Panc1 (cell line): ENCODE measurements around the gene TRPM5. TPM values are rescaled to one million over a fixed set of nuclear protein-coding genes. Genes with fewer than 3 reads are reported as not detected.

Experiments used
- ATAC-seq: fragments of 200-7000 bp; cut with Tn5 transposase; 2 replicates; pipeline ENCODE4 v1.9.1; 2020; ENCODE audit warnings: mild to moderate bottlenecking, moderate library complexity
- BruUV-seq: library from RNA; stranded (reverse); fragments of 400-500 nt; replicated peaks from 2 replicates; lab custom pipeline; 2021; lab: Mats Ljungman, UMichigan
- CTCF ChIA-PET: fragments of 300-600 bp; sonication (Branson Sonifier 250); formaldehyde crosslinking; loops from one replicate; lab custom pipeline; 2022; ENCODE audit warnings: antibody characterized with exemption; lab: Charles Lee
- POLR2A ChIA-PET: fragments of 300-600 bp; sonication (Branson Sonifier 250); formaldehyde crosslinking; loops from one replicate; lab custom pipeline; 2022; ENCODE audit warnings: antibody characterized with exemption; lab: Charles Lee
- DNase-seq: peaks from one replicate; pipeline ENCODE4 v3.0.0-alpha.2; 2010; ENCODE audit warnings: low read depth, low spot score
- H3K27ac ChIP-seq: 2 replicates; pipeline ENCODE4 v1.5.1; 2011; ENCODE audit warnings: mild to moderate bottlenecking, low read length, inconsistent platforms
- H3K27me3 ChIP-seq: fragments of 200-500 bp; sonication (Bioruptor generic); 2 replicates; pipeline ENCODE4 v1.6.0; 2014; ENCODE audit warnings: low read length, inconsistent platforms; ENCODE audit not compliant: control insufficient read depth, insufficient read depth
- H3K36me3 ChIP-seq: fragments of 200-500 bp; sonication (Bioruptor generic); 2 replicates; pipeline ENCODE4 v1.5.1; 2014; ENCODE audit warnings: inconsistent platforms, mild to moderate bottlenecking, low read length, moderate library complexity; ENCODE audit not compliant: control insufficient read depth, insufficient read depth
- H3K4me1 ChIP-seq: 2 replicates; pipeline ENCODE4 v1.5.1; 2011; ENCODE audit warnings: inconsistent platforms, mild to moderate bottlenecking, low read length, moderate library complexity; ENCODE audit not compliant: control insufficient read depth, insufficient read depth
- H3K4me3 ChIP-seq, 2 experiments: 2 replicates each; pipeline ENCODE4 v1.5.1; 2011 to 2012; ENCODE audit warnings: low read depth in 2 of 2, low read length in 2 of 2, mild to moderate bottlenecking in 2 of 2, inconsistent platforms in 1 of 2, moderate library complexity in 1 of 2
- H3K9me3 ChIP-seq: fragments of 200-500 bp; sonication (Bioruptor generic); 2 replicates; pipeline ENCODE4 v1.5.1; 2014; ENCODE audit warnings: low read depth, mild to moderate bottlenecking, inconsistent platforms, low read length, moderate library complexity; ENCODE audit not compliant: control insufficient read depth, insufficient read depth
- CTCF ChIP-seq: fragments of 450-650 bp; IDR thresholded peaks from 2 replicates; pipeline ENCODE4 v1.5.1; 2017; ENCODE audit warnings: mild to moderate bottlenecking
- POLR2AphosphoS5 ChIP-seq: IDR thresholded peaks from 2 replicates; pipeline ENCODE4 v1.6.1; 2012; ENCODE audit warnings: mild to moderate bottlenecking, low read depth, low read length, moderate library complexity
- SIN3A ChIP-seq: IDR thresholded peaks from 2 replicates; pipeline ENCODE4 v1.6.1; 2012; ENCODE audit warnings: low read depth, mild to moderate bottlenecking, low read length, moderate library complexity, borderline replicate concordance; ENCODE audit not compliant: insufficient read depth
- TCF7L2 ChIP-seq: IDR thresholded peaks from 2 replicates; pipeline ENCODE4 v1.6.1; 2011; ENCODE audit warnings: mild to moderate bottlenecking, low read depth, low read length, inconsistent platforms
- in situ Hi-C: cut with HindIII; loops from 2 replicates; pipeline ENCODE4 v1.10.0; 2016; ENCODE audit warnings: low sequenced_read_pairs, low pct_unique_long_range_greater_than_20kb
- intact Hi-C: fragments of 100-400 bp; cut with micrococcal nuclease; formaldehyde crosslinking; loops from one replicate; pipeline ENCODE4 v1.10.0; 2022; ENCODE audit not compliant: unreplicated experiment
- total RNA-seq: library from RNA; stranded (reverse); gene quantifications from one replicate; pipeline ENCODE4 v1.2.1, GENCODE V29; 2021; ENCODE audit not compliant: unreplicated experiment
- TF ChIP-seq, protein P1 (sequence below), 2 experiments: IDR thresholded peaks; 2 replicates each; pipeline ENCODE4 v1.6.1; 2011 to 2012; ENCODE audit warnings: low read depth in 2 of 2, control low read depth in 1 of 2, low read length in 1 of 2, mild to moderate bottlenecking in 1 of 2, moderate library complexity in 1 of 2; ENCODE audit not compliant: insufficient read depth in 1 of 2

The TRPM5 gene
- total RNA-seq, 1 experiment from 2014 or later: 0.08 TPM

DNA sequence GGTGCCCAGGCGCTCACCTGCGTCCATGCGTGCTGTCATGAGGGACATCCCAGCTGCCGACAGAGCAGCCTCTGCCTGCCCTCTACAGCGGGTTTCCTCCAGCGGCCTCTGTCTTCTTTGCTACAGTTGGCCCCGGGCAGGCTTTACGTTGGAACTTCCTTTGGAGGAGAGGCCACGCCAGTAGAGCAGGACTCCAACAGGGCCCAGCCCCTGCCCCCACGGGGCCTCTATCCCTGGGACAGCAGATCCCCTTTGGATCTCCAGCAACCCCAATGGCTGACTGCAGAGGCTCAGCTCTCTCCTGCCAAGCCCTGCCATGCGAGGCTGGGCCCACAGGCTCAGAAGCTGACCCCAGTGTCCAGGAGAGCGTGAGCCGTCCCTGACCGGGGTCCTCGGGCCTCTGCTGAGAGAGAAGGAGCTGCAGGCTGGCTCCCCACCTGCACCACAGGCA is 12.1 kb downstream of the TRPM5 start:
- POLR2A ChIA-PET: no interaction called here
- Histone ChIP-seq H3K9me3 (no peaks in the 10 kb centered on the region), H3K4me1 (no peaks in the 10 kb centered on the region), H3K27ac (no peak overlapping the region), H3K36me3 (no peaks in the 10 kb centered on the region), H3K4me3 (no peak overlapping the region), H3K27me3 (no peaks in the 10 kb centered on the region)
- no peak for ATAC-seq
- CTCF ChIA-PET: interaction anchor here (0.6 to 1.0 kb wide), 2 partner anchors 122 to 533 kb away, joined by 3 read pairs; no protein-coding TSS in a partner anchor
- TF ChIP-seq, protein P1, sequence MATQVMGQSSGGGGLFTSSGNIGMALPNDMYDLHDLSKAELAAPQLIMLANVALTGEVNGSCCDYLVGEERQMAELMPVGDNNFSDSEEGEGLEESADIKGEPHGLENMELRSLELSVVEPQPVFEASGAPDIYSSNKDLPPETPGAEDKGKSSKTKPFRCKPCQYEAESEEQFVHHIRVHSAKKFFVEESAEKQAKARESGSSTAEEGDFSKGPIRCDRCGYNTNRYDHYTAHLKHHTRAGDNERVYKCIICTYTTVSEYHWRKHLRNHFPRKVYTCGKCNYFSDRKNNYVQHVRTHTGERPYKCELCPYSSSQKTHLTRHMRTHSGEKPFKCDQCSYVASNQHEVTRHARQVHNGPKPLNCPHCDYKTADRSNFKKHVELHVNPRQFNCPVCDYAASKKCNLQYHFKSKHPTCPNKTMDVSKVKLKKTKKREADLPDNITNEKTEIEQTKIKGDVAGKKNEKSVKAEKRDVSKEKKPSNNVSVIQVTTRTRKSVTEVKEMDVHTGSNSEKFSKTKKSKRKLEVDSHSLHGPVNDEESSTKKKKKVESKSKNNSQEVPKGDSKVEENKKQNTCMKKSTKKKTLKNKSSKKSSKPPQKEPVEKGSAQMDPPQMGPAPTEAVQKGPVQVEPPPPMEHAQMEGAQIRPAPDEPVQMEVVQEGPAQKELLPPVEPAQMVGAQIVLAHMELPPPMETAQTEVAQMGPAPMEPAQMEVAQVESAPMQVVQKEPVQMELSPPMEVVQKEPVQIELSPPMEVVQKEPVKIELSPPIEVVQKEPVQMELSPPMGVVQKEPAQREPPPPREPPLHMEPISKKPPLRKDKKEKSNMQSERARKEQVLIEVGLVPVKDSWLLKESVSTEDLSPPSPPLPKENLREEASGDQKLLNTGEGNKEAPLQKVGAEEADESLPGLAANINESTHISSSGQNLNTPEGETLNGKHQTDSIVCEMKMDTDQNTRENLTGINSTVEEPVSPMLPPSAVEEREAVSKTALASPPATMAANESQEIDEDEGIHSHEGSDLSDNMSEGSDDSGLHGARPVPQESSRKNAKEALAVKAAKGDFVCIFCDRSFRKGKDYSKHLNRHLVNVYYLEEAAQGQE (IDR thresholded peaks at IDR 0.05; ENCODE audit: insufficient read depth in 1 of 2, low read depth in 2 of 2, low read length in 1 of 2): no peak
- TF ChIP-seq POLR2AphosphoS5 (no peak), CTCF (no peak), TCF7L2 (no peak), SIN3A (no peak)
- no peak for DNase-seq
- intact Hi-C loops (no loop called here), in situ Hi-C loops (no loop called here)
- no TSS peak for BruUV-seq

- no peak overlapping the region for H3K4me3 ChIP-seq
- no peaks in the 10 kb centered on the region for H3K27me3 ChIP-seq
- H3K9me3 ChIP-seq: no peaks in the 10 kb centered on the region
- no peaks in the 10 kb centered on the region for H3K4me1 ChIP-seq
- TF ChIP-seq, protein P1 (IDR thresholded peaks at IDR 0.05; ENCODE audit: insufficient read depth in 1 of 2, low read depth in 2 of 2, low read length in 1 of 2): no peak
- TF ChIP-seq CTCF: no peak
- TF ChIP-seq TCF7L2: no peak
- TF ChIP-seq POLR2AphosphoS5: no peak
- no peak for TF ChIP-seq SIN3A
- intact Hi-C loops (no loop called here), in situ Hi-C loops (no loop called here)
- BruUV-seq: no TSS peak
- no peak overlapping the region for H3K27ac ChIP-seq
- no peaks in the 10 kb centered on the region for H3K36me3 ChIP-seq
- ChIA-PET POLR2A (no interaction called here), CTCF (no interaction called here)
- ATAC-seq (no peak), DNase-seq (no peak)
Measured at GRCh38 chr11:2431395-2431794, 12.9 kb downstream of the TRPM5 start.
